Hippocampal formation (tissue), 2 donors: ENCODE results near the gene NDUFB8.

Experiments used
- DNase-seq, 2 donors: peaks; one replicate each; lab custom pipeline; 2025; lab: John Stamatoyannopoulos, UW

Gene NDUFB8

GRCh38 chr10:100535715-100536353 is 6.2 kb upstream of the NDUFB8 start, which contains the start of gene HIF1AN:
HIF1AN (plus strand) TSS chr10:100535943; CDS start chr10:100535959, 16 bp downstream.
- peak; percentile 78 to 96 for DNase-seq

GRCh38 chr10:100535338-100535714 is 5.7 kb upstream of the NDUFB8 start:
- no peak for DNase-seq

DNA sequence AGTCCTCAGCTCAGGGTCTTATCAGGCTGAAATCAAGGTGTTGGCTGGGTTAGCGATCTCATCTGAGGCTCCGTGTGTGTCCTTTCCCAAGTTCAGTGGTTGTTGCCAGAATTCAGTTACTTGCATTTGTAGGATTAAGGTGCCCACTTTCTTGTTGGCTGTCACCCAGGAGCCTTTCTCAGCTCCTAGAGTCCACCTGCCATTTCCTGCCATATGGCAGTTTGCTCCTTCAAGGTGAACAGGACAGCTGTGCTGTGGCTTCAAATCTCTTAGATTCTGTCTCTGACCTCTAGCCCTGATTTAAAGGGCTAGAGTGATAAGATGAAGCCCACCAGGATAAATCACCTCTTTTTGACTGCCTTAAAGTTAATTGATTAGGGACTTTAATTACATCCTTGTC is 5.1 kb upstream of the NDUFB8 start:
- DNase-seq, result no peak

DNA sequence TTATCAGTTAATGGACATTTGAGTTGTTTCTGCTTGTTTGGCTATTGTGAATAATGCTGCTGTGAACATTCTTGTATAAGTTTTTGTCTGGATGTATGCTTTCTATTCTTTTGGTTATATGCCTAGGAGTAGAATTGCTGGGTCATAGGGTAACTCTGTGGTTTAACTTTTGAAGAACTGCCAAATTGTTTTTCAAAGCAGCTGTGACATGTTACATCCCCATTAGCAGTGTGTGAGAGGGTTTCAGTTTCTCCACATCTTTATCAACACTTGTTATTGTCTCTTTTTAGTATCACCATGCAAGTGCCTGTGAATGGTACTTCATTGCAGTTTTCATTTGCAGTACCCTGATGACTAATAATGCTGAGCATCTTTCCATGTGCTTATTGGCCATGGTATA is 2.1 kb upstream of the NDUFB8 start:
- no peak for DNase-seq

- DNase-seq, result no peak
Observed at GRCh38 chr10:100528921-100529474, 673 bp downstream of the NDUFB8 start.

GRCh38 chr10:100528123-100528886 is 1.4 kb downstream of the NDUFB8 start:
- DNase-seq, result no peak

DNA sequence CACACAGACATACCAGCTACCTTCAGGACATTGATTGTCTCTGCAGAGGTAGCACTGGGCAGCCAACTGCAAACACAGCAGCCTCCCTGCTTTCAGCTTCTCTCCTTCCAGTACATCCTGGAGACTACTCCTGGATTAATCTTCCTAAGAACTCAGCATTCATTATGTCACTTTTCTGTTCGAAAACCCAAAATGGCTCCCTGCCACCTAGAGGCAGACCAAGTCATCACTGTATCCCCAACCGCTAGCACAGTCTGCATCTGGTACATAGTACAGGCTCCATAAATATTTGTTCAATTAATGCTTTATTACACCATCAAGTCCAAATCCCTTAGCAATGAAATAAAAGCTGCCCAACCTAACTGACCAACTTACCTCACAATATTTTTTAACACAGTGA is 5.0 kb downstream of the NDUFB8 start:
- DNase-seq, result no peak

DNA sequence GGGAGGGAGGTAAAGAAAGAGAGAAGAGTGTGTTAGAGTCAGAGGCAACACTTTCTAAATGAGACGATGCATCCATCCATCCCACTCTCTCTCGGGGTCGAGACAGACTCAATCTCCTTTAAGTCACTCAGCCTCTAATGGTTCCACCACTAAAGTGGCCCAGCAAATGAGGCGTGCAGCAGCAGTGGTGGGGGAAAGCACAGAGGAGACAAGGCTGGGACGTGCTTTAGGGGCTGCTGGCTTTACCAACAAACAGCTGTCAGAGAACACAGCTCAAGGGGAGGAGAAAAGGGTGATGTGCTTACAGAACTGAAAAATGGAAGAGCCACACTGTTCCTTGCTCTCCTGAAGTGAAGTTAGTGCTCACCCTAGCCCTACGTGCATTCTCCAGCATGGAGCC is 5.5 kb downstream of the NDUFB8 start:
- no peak for DNase-seq

- no peak for DNase-seq
Observed at GRCh38 chr10:100522945-100523344, 6.7 kb downstream of the NDUFB8 start.

DNA sequence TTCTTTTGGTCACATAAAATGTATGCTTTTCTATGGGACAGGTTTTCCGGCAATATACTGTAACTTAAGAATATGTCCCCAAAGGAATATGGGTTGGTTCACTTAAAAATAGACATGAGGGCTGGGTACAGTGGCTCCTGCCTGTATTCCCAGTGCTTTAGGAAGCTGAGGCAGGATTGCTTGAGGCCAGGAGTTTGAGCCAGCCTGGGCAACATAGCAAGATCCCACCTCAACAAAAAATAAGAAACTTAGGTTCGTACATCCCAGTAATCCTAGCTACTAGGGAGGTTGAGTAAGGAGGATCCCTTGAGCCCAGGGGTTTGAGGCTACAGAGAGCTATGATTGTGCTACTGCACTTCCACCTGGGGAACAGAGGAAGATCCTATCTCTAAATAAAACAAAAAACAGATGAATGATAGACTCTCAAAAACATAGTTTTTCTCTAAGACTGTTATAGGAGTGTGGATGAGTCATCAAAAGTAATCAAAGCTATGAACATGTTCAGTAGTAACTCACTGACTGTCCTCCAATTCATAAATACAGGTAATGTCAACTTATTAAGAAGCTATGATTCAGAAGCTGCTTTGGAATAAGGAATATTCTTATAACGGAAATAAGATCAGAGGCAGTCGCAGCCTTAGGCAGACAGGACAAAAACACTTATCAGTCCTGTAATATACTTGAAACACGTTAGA is 7.4 kb downstream of the NDUFB8 start:
- DNase-seq, result no peak

DNA sequence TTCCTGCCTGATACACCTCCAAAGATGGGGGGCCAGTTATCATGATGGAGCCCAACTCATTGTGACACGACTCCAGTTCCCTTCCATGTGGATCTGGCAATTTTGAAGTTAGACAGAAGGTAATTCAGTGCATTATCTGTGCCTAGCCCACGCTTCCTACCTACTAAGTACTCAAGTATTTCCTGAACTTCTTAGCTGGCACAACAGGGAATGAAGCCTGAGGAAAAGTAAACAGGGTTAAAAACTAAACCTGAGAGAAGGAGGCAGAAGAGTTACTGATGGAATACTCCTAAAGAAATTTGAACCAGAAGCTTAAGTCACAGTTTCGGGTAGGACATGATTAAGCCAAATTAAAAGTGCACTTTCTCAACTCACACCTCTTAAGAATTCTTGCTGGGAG is 8.9 kb downstream of the NDUFB8 start:
- DNase-seq, result no peak

DNA sequence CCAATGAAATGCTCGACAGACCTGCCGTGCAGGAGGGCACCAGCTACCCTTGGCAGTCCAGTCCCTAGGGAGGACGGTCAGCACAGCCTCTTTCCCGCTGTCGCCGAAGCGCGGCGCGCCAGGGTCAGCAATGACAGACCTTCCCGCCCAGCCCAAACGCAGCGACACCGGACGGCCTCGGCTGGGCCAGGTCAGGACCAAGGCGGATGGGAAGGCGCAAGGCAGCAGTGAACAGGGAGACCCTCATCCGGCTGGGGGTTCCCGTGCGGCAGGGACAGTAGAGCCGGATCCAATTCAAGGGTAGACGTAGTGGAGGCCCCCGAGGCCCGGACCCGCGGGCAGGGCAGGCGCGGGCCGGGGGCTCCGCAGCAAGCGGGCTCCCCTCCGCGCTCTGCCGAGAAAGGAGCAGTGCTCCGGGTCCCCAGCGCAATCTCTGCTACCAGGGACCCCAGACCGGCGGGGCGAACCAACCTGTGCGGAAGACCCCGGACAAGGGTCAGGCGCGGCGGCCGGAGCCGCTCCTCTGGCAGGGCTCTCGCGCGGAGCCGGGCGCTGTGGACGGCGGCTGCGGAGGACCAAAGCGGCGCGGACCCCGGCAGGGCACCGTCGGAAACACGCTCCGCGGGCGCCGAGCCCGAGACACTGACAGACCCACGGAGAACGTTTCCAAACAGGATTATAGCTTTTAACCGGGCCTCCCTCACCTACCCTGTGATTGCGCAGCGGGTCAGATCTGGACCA is 10.2 kb downstream of the NDUFB8 start, which contains the start of gene SEC31B:
SEC31B (minus strand) TSS at position 551 of the 741 bp plus-strand sequence. CDS start 2,909 bp downstream, outside the sequence.
- peak in 1 of 2 donors; percentile 45 for DNase-seq

- peak; percentile 48 to 55 for DNase-seq
Observed at GRCh38 chr10:100518761-100519241, 10.9 kb downstream of the NDUFB8 start.

DNA sequence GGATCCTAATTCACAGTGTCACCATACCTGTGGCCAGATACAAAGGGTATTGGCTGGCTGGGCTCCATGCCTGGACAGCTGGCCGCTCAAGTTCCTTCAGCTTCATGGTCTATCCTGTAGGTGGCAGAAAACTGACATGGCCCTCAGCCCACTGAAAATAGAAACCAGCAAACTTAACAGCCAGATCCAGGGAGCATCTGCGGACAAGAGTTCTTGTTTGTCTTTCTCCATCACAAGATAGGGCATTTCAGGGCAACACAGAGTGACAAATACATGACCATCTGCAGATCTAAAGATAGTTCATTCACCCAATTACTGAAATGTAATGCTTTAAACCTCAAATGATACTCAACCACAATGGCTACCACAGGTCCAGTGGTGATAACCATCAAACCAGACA is 12.8 kb downstream of the NDUFB8 start:
- no peak for DNase-seq

GRCh38 chr10:100515612-100516011 is 14.1 kb downstream of the NDUFB8 start:
- no peak for DNase-seq

DNA sequence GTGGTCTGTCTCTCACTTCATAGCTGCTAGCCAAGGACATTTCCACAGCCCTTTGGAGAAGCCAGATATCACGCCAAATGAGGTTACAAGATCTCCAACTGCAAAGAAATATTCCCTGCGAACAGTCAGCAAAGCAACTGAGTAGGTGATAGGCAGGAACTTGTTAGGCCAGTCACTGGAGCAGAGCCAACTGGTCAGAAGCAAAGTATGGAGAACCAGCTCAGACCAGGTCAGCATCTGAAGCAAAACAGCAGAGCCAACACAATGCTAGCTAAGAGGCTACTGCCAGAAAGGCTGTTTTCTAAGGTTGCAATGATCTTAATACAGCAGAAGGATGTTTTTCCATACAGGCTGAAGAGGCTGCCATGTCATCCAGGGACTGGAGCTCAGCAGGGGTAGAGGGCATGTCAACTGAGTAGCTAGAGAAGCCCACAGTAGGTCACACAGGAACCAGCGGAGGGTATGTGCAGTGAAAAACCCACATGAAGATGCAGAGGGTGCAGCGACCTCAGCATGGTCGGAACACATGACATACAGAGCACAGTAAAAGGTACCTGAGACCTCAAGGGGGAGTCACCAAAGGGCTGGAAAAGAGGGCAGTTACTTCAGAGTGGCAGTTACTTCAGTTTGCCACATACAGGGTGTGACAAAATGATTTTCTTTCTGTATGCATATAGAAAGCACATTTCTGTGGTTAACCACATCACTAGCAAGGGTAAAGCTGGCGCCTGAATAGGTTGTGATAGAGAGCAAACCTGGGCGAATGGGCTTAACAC is 18.9 kb downstream of the NDUFB8 start:
- no peak for DNase-seq

DNA sequence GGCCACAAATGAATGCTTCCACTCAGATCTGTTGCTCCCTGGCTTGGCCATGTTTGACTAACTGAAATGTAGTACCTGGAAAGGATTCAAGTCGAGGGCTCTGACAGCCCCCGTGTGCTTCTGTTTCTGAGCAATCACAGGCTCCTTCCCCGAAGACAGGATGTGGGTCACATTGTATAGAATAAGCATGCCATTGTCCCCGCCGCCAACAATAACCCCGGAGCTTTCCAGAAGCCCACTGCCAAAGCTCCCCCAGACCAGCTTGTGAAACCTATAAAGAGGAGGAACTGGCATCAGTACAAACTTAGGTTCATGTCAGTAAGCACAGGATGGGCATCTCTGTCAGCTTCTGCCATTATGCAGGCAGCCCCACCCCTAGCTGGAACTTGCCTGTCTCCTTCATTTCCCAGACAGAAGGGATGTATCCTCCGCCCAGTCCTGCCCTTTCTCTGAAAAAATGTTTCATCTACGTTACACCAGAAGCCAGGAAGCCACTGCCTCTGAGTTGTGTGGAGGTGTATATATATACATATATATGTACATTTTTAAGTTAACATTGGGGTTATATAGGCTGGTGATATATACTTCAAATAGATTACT is 20.3 kb downstream of the NDUFB8 start:
- DNase-seq, result no peak

DNA sequence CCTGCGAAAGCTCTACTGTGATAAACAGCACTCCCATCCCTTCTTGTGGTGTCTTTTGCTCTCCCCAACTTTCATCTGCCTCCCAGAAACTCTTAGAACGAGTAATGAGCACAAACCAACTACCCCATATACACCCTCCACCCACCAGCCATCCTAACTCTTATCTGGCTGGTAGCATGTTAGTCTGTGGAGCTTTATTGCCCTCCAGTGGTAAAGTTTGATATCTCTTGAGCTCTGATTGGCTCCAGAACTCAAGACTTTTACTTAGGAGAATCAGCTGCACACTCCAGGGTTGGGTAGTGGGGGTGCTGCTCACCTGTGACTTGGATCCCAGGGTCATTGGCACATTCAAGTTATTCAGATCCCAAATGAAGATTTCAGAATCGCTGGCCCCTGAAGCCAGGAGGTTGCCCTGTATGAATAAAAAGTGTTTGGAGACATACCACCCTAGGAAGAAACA is 20.9 kb downstream of the NDUFB8 start:
- no peak for DNase-seq

DNA sequence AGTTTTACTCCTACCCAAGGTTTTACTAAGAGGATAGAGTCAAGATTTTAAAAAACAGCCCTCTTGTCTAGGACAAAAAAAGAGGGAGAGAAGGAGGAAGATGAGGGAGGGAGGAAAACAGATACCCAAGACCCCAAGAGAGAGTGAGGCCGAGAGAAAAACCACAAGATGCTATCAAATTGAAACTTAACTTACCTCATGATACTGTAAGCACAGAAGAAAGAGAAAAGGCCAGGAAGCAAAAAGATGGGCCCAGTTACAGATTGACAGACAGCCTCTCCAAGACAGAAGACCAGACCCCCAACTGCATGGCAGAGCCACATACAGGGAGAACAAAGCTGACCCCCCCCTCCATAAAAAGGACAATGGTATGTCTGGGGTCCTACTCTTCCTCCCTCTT is 21.4 kb downstream of the NDUFB8 start:
- no peak for DNase-seq

GRCh38 chr10:100507357-100507732 is 22.3 kb downstream of the NDUFB8 start:
- no peak for DNase-seq
